Effector memory CD4-positive, alpha-beta T cell (primary cell): Measurements from ENCODE around the gene USP11.

ENCODE experiments used
- DNase-seq, 3 donors: peaks; one replicate each; pipeline ENCODE4 v3.0.0-alpha.2; 2020
- H3K27ac ChIP-seq: 2 replicates; pipeline ENCODE4 v1.7.0; 2013; ENCODE audit warnings: mild to moderate bottlenecking, low read length, moderate library complexity; ENCODE audit not compliant: insufficient read depth, poor library complexity, severe bottlenecking
- H3K27me3 ChIP-seq: replicated peaks from 2 replicates; pipeline ENCODE4 v1.7.0; 2013; ENCODE audit warnings: mild to moderate bottlenecking, low read length; ENCODE audit not compliant: insufficient read depth, control insufficient read depth, poor library complexity, severe bottlenecking
- H3K36me3 ChIP-seq: 2 replicates; pipeline ENCODE4 v1.7.0; 2013; ENCODE audit warnings: mild to moderate bottlenecking, low read length, moderate library complexity; ENCODE audit not compliant: control insufficient read depth, insufficient read depth
- H3K4me1 ChIP-seq: 2 replicates; pipeline ENCODE4 v1.7.0; 2013; ENCODE audit warnings: low read length, mild to moderate bottlenecking; ENCODE audit not compliant: control insufficient read depth, insufficient read depth, poor library complexity, severe bottlenecking
- H3K4me3 ChIP-seq: 2 replicates; pipeline ENCODE4 v1.7.0; 2013; ENCODE audit warnings: low read length, low read depth, mild to moderate bottlenecking; ENCODE audit not compliant: insufficient read depth, poor library complexity, severe bottlenecking
- H3K9me3 ChIP-seq: 2 replicates; pipeline ENCODE4 v1.7.0; 2013; ENCODE audit warnings: mild to moderate bottlenecking, low read length, moderate library complexity; ENCODE audit not compliant: control insufficient read depth

The USP11 gene

DNA sequence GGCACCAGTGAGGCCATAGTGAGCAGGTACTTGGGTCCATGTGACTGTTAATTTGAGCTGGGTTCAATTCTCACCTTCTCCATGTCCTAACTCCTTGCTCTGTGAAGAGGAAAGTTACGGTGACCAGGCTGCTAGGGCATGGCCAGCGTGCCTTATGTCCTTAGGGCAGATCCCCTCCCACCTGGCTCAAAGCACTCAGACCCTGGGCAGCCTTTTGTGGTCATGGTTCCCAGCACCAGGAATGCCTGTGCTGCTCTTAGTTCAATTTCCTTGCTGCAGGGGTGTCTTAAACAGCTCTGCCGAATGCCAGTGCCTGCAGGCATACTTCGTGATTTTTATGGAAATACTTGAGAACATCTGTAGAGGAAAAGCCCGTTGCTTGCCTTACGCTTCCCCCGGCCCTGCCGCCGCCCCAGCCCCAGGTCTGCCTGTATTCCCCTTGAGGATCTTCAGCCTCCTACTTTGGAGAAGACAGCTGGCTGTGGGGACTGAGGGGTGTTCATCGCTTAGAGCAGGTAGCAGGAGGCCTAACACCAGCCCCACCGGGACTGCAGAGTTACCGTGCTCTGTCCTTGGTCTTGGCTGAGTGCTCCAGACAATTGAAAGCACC is 17.4 kb upstream of the USP11 start:
- no peak for DNase-seq
- Histone ChIP-seq H3K4me3 (no peak overlapping the region), H3K27me3 (no peaks in the 10 kb centered on the region), H3K9me3 (no peaks in the 10 kb centered on the region), H3K27ac (no peak overlapping the region), H3K36me3 (peaks cover 45% of the 10 kb centered on the region), H3K4me1 (peaks cover 20% of the 10 kb centered on the region)

DNA sequence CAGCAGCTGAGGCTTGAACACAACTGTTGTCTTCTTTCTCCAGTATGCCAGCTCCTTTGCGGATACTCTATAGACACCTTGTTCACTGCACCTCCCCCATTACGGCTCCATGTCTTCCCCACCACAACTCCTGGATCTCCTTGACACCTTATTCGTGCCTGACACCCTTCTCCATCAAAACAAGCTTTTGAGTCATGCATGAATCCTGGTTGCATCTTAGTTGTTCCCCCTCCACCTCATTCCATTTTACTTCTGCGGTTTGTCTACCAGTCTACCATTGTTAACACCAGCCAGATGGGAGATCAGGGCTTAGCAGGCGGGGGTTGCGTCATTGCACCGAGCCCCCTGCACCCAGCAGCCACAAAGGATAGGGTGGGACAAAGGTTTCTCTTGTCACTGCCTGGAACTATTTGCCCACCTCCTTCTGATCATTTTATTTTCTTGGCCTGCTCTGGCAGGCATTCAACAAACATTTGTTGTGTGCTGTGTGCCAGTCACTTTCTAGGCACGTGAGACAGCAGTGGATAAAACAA is 16.4 kb upstream of the USP11 start:
- H3K27ac ChIP-seq, result peak overlapping the region; percentile 88
- peaks cover 34% of the 10 kb centered on the region for H3K36me3 ChIP-seq
- H3K9me3 ChIP-seq, result no peaks in the 10 kb centered on the region
- H3K27me3 ChIP-seq, result no peaks in the 10 kb centered on the region
- no peak for DNase-seq
- no peak overlapping the region for H3K4me3 ChIP-seq
- H3K4me1 ChIP-seq, result peaks cover 27% of the 10 kb centered on the region

DNA sequence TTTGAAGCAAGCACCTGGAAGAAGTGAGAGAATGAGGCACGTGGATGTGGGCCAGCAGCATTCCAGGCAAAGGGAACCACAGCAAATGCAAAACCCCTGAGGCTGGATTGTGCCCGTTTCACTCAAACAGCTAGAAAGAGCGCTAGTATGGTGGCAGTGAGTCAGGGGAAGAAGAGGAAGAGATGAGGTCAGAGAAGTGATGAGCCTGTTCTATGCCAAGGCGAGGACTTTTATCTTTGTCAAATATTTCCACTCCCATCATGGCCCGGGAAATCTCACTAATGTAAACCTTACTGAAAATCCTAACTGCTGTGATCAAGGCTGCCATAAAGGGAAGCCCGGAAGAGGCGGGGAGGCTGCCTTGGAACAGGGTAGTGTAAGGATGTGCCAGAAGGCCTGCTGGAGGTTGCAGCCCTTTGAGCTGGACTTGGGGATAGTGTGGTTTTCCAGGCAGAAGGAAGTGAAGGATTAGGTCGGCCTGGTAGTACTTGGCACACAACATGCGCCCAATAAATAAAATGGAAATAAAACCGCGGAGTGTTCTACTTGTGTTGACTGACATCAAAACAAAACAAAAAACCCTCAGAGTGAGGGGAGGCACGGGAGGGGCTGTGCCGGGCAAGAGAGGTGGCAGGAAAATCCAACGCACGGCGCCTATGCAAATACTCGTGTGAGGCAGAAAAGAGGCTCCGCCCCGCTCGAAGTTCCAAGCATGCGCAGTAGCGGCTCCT is 15.5 kb upstream of the USP11 start:
- Histone ChIP-seq H3K4me3 (no peak overlapping the region), H3K4me1 (peaks cover 27% of the 10 kb centered on the region), H3K27ac (peak overlapping the region; percentile 88), H3K9me3 (no peaks in the 10 kb centered on the region), H3K36me3 (peaks cover 26% of the 10 kb centered on the region), H3K27me3 (no peaks in the 10 kb centered on the region)
- no peak for DNase-seq

GRCh38 chrX:47217852-47218279 is 14.9 kb upstream of the USP11 start:
- Histone ChIP-seq H3K4me3 (peak overlapping the region; percentile 84), H3K27me3 (no peaks in the 10 kb centered on the region), H3K9me3 (no peaks in the 10 kb centered on the region), H3K36me3 (peaks cover 22% of the 10 kb centered on the region), H3K4me1 (peaks cover 27% of the 10 kb centered on the region), H3K27ac (peak overlapping the region; percentile 98)
- peak; percentile 92 to 99 (median 92) for DNase-seq

DNA sequence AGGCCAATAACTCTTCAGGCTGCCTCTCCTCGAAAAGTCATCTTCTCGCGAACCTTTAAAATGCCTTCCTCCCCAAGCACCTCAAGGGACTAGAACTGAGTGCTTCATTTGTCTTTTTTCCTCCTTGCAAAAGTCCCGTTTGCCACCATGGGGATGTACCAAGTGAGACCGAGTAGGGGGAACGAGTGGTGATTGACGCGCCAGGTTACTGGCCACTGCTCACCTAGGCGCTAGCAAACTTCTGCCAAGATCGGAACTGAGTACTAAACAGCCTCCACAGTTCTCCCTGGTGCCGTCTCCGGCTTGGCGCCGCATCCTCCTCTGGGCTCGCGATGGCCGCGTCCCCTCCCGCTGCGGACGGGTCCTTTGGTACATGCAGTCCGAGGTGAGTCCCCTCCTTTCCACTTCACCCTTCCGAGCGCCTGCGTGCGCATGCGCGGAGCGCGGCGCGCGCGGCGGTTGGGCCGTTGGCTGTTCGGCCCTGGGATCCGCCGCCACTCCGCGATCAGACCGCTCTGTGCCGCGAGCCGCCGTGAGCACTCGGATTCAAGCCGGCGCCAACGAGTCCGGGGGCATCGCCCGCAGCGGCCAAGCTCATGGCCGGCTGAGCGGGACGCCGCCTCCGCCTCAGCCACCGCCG is 14.4 kb upstream of the USP11 start, which contains the start of gene CDK16:
Gene CDK16 (plus strand): TSS at position 402 of the 640 bp plus-strand sequence. CDS start 4,877 bp downstream, outside the sequence.
- Histone ChIP-seq H3K4me3 (peak within 1 kb of the TSS; percentile 84), H3K27me3 (no peaks in the 10 kb centered on the region), H3K4me1 (peaks cover 27% of the 10 kb centered on the region), H3K9me3 (no peaks in the 10 kb centered on the region), H3K27ac (peak within 1 kb of the TSS; percentile 98), H3K36me3 (peaks cover 22% of the 10 kb centered on the region)
- DNase-seq, result peak; percentile 51 to 77 (median 63)

- Histone ChIP-seq H3K9me3 (no peaks in the 10 kb centered on the region), H3K4me3 (peak overlapping the region; percentile 84), H3K36me3 (peaks cover 24% of the 10 kb centered on the region), H3K27me3 (no peaks in the 10 kb centered on the region), H3K27ac (peak overlapping the region; percentile 98), H3K4me1 (peaks cover 27% of the 10 kb centered on the region)
- peak; percentile 9 to 41 (median 40) for DNase-seq
Measured at GRCh38 chrX:47218920-47219815, 13.6 kb upstream of the USP11 start.

DNA sequence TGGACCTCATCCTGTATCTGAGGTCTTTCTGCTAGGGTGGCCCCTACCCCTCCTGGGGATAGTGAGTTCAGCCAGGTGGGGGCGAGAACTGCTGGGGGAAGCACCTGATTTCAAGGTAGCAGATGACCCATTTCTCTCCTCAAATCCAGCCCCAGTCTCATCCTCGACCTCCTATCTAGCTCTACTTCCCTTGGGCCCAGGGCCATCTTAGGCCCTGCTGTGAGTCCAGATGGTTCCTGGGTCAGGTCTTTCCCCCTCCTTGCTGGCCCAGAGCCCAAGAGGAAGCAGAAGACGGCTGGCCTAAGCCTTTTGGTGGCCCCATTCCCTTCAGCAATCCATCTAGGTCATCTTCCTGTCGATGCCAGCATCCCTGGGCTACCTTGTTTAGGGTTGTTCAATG is 11.1 kb upstream of the USP11 start:
- Histone ChIP-seq H3K4me3 (no peak overlapping the region), H3K36me3 (peaks cover 40% of the 10 kb centered on the region), H3K9me3 (no peaks in the 10 kb centered on the region), H3K4me1 (peaks cover 26% of the 10 kb centered on the region), H3K27me3 (no peaks in the 10 kb centered on the region), H3K27ac (no peak overlapping the region)
- DNase-seq, result no peak

DNA sequence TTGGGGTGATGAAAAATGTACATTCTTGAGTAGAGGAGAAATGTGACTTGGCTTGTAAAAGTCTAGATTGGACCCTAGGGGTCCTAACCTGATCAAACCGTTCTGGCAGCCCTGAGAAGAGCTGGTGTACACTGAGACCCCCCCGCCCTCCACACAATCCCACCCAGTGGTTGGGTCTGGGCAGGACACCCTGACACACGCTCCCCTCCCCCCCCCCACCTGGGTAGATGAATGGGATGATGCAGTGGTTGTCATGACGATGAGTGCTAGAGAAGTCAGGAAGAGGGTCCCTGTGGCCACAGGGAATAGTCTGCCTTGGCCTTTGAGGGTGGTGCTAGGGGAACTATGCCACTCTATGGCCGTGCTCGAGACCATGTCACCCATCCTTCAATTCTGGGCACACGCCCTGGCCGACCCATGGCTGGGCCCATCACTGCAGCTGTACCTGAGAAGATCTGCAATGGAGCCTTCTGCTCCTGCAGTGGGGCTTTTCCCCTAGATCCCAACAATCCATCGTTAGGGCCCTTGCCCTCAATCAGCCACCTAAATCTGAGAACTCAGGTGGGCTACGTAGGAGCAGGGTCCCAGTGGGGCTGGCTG is 10.0 kb upstream of the USP11 start:
- DNase-seq, result no peak
- H3K4me3 ChIP-seq, result no peak overlapping the region
- peaks cover 19% of the 10 kb centered on the region for H3K4me1 ChIP-seq
- no peaks in the 10 kb centered on the region for H3K27me3 ChIP-seq
- H3K9me3 ChIP-seq, result no peaks in the 10 kb centered on the region
- H3K27ac ChIP-seq, result no peak overlapping the region
- H3K36me3 ChIP-seq, result peaks cover 44% of the 10 kb centered on the region
